Endodermal cell (in vitro differentiated cells): ENCODE data around the gene HSDL2. TPM values are rescaled to one million over a fixed set of nuclear protein-coding genes. Genes with fewer than 3 reads are reported as not detected.

Source experiments
- DNase-seq: peaks from one replicate; pipeline ENCODE4 v3.0.0-alpha.2; 2017
- H3K27ac ChIP-seq: 2 replicates; pipeline ENCODE4 v1.5.1; 2013; ENCODE audit warnings: mild to moderate bottlenecking, low read depth, low read length, moderate library complexity
- H3K27me3 ChIP-seq: 2 replicates; pipeline ENCODE4 v1.6.1; 2013; ENCODE audit warnings: mild to moderate bottlenecking, low read length, moderate library complexity; ENCODE audit not compliant: insufficient read depth, control insufficient read depth, poor library complexity, severe bottlenecking
- H3K36me3 ChIP-seq: 2 replicates; pipeline ENCODE4 v1.7.0; 2013; ENCODE audit warnings: mild to moderate bottlenecking, low read length, moderate library complexity; ENCODE audit not compliant: control insufficient read depth, insufficient read depth
- H3K4me1 ChIP-seq: one replicate; pipeline ENCODE4 v1.7.0; 2013; ENCODE audit warnings: low read length; ENCODE audit not compliant: control insufficient read depth, insufficient read depth
- H3K4me3 ChIP-seq: 2 replicates; pipeline ENCODE4 v1.5.1; 2013; ENCODE audit warnings: mild to moderate bottlenecking, low read length, moderate library complexity
- H3K9ac ChIP-seq: 2 replicates; pipeline ENCODE4 v1.6.1; 2013; ENCODE audit warnings: mild to moderate bottlenecking, low read length, moderate library complexity; ENCODE audit not compliant: poor library complexity, severe bottlenecking; ENCODE audit errors: extremely low read depth
- H3K9me3 ChIP-seq: 2 replicates; pipeline ENCODE4 v1.6.1; 2013; ENCODE audit warnings: mild to moderate bottlenecking, low read length, moderate library complexity; ENCODE audit not compliant: control insufficient read depth
- H3K27ac Mint-ChIP-seq: 2 replicates; pipeline ENCODE4 v1.8.0; 2020; ENCODE audit warnings: mixed read lengths
- H3K27me3 Mint-ChIP-seq: 2 replicates; pipeline ENCODE4 v1.8.0; 2021; ENCODE audit warnings: mild to moderate bottlenecking, mixed read lengths; ENCODE audit not compliant: insufficient read depth
- H3K36me3 Mint-ChIP-seq: 2 replicates; pipeline ENCODE4 v1.8.0; 2020; ENCODE audit warnings: low read depth, mixed read lengths
- H3K4me1 Mint-ChIP-seq: 2 replicates; pipeline ENCODE4 v1.8.0; 2020; ENCODE audit warnings: mixed read lengths
- H3K4me3 Mint-ChIP-seq: 2 replicates; pipeline ENCODE4 v1.8.0; 2020; ENCODE audit warnings: mild to moderate bottlenecking, moderate library complexity, mixed read lengths
- H3K9me3 Mint-ChIP-seq: 2 replicates; pipeline ENCODE4 v1.8.0; 2020; ENCODE audit warnings: mild to moderate bottlenecking, mixed read lengths
- WGBS, 2 experiments: methylation state at CpG; one replicate each; pipeline versions ENCODE4 v1.1.5 to v1.1.7; 2013; ENCODE audit warnings: missing lambda C conversion rate in 2 of 2, mixed read lengths in 1 of 2; ENCODE audit not compliant: insufficient coverage in 1 of 2, insufficient read length in 1 of 2; 5-methylcytosine and 5-hydroxymethylcytosine counted together
- total RNA-seq, 2 donors: library from RNA; stranded (reverse); fragmentation: NEBNext Ultra II Directional in 1 of 2; extraction: Animal tissue kit (Norgen Biotek cat#: 25700) in 1 of 2; gene quantifications; 2 replicates in 1 of 2; 3 replicates in 1 of 2; pipeline ENCODE4 v1.2.1, GENCODE V29; 2021
- TF ChIP-seq, protein P1 (sequence below): fragments of 200-600 bp; sonication (generic); conservative IDR thresholded peaks from 2 replicates; pipeline ENCODE4 v1.5.0; 2021; ENCODE audit warnings: antibody characterized with exemption, mild to moderate bottlenecking

HSDL2 gene
- total RNA-seq, 2 donors from 2014 or later, result 22.5 to 29.1 TPM

GRCh38 chr9:112479221-112479620 is 99.3 kb downstream of the HSDL2 start:
- Histone ChIP-seq H3K9ac (no peak overlapping the region), H3K9me3 (peaks cover 13% of the 10 kb centered on the region), H3K4me1 (no peaks in the 10 kb centered on the region), H3K27me3 (no peaks in the 10 kb centered on the region), H3K4me3 (no peak overlapping the region), H3K27ac (no peak overlapping the region), H3K36me3 (no peaks in the 10 kb centered on the region)
- no peaks in the 10 kb centered on the region for H3K27me3 Mint-ChIP-seq
- H3K4me1 Mint-ChIP-seq, result no peaks in the 10 kb centered on the region
- no peak for DNase-seq
- peaks cover 12% of the 10 kb centered on the region for H3K9me3 Mint-ChIP-seq
- H3K27ac Mint-ChIP-seq, result no peak overlapping the region
- H3K4me3 Mint-ChIP-seq, result no peak overlapping the region
- peaks cover 30% of the 10 kb centered on the region for H3K36me3 Mint-ChIP-seq
- TF ChIP-seq, protein P1, sequence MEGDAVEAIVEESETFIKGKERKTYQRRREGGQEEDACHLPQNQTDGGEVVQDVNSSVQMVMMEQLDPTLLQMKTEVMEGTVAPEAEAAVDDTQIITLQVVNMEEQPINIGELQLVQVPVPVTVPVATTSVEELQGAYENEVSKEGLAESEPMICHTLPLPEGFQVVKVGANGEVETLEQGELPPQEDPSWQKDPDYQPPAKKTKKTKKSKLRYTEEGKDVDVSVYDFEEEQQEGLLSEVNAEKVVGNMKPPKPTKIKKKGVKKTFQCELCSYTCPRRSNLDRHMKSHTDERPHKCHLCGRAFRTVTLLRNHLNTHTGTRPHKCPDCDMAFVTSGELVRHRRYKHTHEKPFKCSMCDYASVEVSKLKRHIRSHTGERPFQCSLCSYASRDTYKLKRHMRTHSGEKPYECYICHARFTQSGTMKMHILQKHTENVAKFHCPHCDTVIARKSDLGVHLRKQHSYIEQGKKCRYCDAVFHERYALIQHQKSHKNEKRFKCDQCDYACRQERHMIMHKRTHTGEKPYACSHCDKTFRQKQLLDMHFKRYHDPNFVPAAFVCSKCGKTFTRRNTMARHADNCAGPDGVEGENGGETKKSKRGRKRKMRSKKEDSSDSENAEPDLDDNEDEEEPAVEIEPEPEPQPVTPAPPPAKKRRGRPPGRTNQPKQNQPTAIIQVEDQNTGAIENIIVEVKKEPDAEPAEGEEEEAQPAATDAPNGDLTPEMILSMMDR, result no peak

- no peaks in the 10 kb centered on the region for H3K36me3 ChIP-seq
- peaks cover 16% of the 10 kb centered on the region for H3K4me1 Mint-ChIP-seq
- 92 to 100% methylated on average over 1 to 2 of the region's 2 CpGs for WGBS, 2 experiments
These were observed 104.7 kb downstream of the HSDL2 start for GRCh38 chr9:112484607-112485006.

GRCh38 chr9:112485574-112485973 is 105.7 kb downstream of the HSDL2 start:
- WGBS, 2 experiments, result 93% methylated on average over 3 of the region's 3 CpGs; no CpG with 5 or more reads in 1 of the 2 experiments
- H3K4me1 Mint-ChIP-seq, result peaks cover 26% of the 10 kb centered on the region
- Histone ChIP-seq H3K9me3 (no peaks in the 10 kb centered on the region), H3K36me3 (no peaks in the 10 kb centered on the region), H3K9ac (peak overlapping the region; percentile 56), H3K4me1 (peaks cover 4% of the 10 kb centered on the region), H3K27me3 (no peaks in the 10 kb centered on the region), H3K4me3 (peak overlapping the region; percentile 90), H3K27ac (no peak overlapping the region)
- H3K4me3 Mint-ChIP-seq, result peak overlapping the region; percentile 90
- H3K9me3 Mint-ChIP-seq, result no peaks in the 10 kb centered on the region
- TF ChIP-seq, protein P1, result no peak
- no peak overlapping the region for H3K27ac Mint-ChIP-seq
- H3K27me3 Mint-ChIP-seq, result no peaks in the 10 kb centered on the region
- no peak for DNase-seq
- peaks cover 13% of the 10 kb centered on the region for H3K36me3 Mint-ChIP-seq

More at GRCh38 chr9:112484607-112485006, 104.7 kb downstream of the HSDL2 start:
- no peaks in the 10 kb centered on the region for H3K9me3 Mint-ChIP-seq
- Histone ChIP-seq H3K27me3 (no peaks in the 10 kb centered on the region), H3K27ac (no peak overlapping the region), H3K9ac (no peak overlapping the region), H3K9me3 (no peaks in the 10 kb centered on the region), H3K4me3 (no peak overlapping the region), H3K4me1 (no peaks in the 10 kb centered on the region)
- H3K27ac Mint-ChIP-seq, result no peak overlapping the region
- no peak overlapping the region for H3K4me3 Mint-ChIP-seq
- peaks cover 13% of the 10 kb centered on the region for H3K36me3 Mint-ChIP-seq
- H3K27me3 Mint-ChIP-seq, result no peaks in the 10 kb centered on the region
- TF ChIP-seq, protein P1, result no peak
- no peak for DNase-seq
